Dermis microvascular lymphatic vessel endothelial cell (primary cell): Measurements from ENCODE around the gene DNM3. TPM values are rescaled to one million over a fixed set of nuclear protein-coding genes. Genes with fewer than 3 reads are reported as not detected.
"Not testable (repeated sequence)": the region's sequence is repeated elsewhere in the genome, so short reads cannot be mapped to it uniquely, and the experiment has no call there.

Source experiments
- DNase-seq, 2 donors: peaks; one replicate each; pipeline versions ENCODE4 v3.0.0 to v3.0.0-alpha.2; 2010; ENCODE audit warnings: low read depth in 2 of 2
- total RNA-seq: library from RNA; depleted of rRNA; stranded (reverse); fragments of >200 nt; gene quantifications from 2 replicates; pipeline ENCODE4 v1.2.1, GENCODE V29; 2014

DNM3 gene
- total RNA-seq, 1 donor from 2014 or later = 0.51 TPM

GRCh38 chr1:172411791-172412338, 570.6 kb downstream of the DNM3 start:
- DNase-seq = no peak

GRCh38 chr1:172414331-172414730, 573.0 kb downstream of the DNM3 start:
- no peak for DNase-seq

DNA sequence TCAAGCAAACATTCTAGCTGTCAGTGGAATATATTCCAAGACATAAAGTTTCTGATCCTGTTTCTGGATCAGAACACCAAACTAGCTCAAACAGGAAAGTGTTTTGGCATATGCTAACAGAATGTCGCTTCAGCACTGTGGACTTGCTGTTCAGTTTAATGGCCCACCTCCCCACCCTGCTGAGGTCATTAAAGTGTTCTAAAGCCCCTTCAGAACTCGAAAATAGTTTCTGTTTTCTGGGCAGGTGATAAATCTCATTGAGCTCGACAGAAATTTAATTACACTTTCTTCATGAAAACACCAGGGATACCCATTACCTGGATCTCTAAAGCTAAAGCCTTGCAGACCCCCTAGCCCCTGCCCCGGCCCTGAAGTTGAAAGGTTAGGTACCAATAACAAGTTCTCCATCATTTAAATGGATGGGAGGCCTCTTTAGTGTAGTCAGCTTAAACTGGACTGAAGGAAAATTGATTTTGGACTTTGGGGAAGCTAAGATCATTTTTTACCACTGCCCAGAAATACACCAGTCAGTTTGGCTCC, 575.3 kb downstream of the DNM3 start:
- no peak for DNase-seq

GRCh38 chr1:172417557-172417956, 576.3 kb downstream of the DNM3 start:
- no peak for DNase-seq

- no peak for DNase-seq
These were observed 579.1 kb downstream of the DNM3 start, which contains the start of gene C1orf105 for GRCh38 chr1:172420385-172420784. TSS of gene C1orf105 (plus strand) at chr1:172420685. CDS start at chr1:172420886, 201 bp downstream.

DNA sequence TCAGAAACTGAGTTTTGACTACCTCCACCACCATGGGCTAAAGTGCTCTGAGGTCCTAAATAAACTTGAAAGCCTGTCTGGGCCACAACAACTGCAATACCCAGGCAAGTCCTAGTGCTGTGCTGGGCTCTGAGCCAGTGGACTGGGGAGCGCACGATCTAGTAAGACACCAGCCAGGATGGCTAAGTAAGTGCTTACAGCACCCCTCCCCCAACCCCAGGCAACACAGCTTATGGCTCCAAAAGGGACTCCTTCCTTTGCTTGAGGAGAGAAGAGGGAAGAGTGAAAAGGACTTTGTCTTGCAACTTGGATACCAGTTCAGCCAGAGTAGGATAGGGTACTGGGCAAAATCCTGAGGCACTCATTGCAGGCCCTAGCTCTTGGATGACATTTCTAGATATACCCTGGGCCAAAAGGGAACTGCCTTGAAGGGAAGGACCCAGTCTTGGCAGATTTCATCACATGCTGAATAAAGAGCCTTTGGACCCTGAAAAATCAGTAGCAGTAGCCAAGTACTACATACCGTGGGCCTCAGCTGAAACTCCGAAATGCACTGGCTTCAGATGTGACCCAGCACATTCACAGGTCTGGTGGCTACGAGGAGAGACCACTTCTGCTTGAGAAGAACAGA, 580.8 kb downstream of the DNM3 start:
- DNase-seq = no peak

DNA sequence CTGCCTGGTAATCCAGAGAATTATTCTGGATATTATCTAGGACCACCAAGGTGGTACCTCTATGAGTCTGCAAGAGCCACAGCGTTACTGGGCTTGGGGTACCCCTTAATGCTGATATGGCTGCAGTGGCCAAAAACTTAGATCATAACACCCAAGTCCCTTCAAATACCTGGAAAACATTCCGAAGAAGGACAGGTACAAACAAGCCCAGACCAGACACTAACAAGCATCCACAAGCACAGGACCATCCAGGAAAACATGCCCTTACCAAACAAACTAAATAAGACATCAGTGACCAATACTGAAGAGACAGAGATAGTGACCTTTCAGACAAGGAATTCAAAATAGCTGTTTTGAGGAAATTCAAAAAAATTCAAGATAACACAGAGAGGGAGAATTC, 582.0 kb downstream of the DNM3 start:
- DNase-seq = no peak

- no peak for DNase-seq
These were observed 584.0 kb downstream of the DNM3 start for GRCh38 chr1:172425339-172425738.

- DNase-seq = no peak
These were observed 585.9 kb downstream of the DNM3 start for GRCh38 chr1:172427191-172427590.

GRCh38 chr1:172429331-172430127, 588.2 kb downstream of the DNM3 start:
- DNase-seq = peak; percentile 58 to 75

DNA sequence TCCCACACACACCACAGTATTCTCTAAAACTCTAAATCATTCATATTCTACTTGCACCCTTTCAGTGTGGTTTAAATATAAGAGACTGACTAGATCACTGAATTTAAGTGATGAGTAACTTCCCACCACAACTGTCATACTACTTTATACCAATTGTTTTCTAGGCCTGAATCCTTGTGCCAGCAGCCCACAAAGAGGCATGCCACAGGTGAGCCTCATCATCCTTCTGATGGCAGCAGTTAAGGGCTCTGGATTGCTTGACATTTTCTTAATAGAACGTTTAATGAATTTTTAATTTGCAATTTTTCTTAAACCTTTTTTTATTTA, 588.8 kb downstream of the DNM3 start:
- no peak for DNase-seq

DNA sequence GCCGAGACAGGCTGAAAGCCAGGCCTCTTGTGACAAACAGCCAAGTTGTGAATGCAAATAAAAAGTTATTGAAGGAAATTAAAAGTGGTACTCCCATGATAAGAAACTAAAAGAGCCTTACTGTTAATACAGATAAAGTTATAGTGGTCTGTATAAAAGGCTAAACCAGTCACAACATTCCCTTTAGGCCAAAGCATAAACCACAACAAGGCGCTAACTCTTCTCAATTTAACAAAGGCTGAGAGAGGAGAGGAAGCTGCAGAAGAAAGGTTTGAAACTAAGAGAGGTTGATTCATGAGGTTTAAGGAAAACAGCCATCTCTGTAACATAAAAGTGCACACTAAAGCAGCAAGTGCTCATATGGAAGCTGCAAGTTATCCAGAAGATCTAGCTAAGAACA, 589.9 kb downstream of the DNM3 start:
- no peak for DNase-seq

GRCh38 chr1:172431721-172432192, 590.5 kb downstream of the DNM3 start:
- DNase-seq = no peak

GRCh38 chr1:172437183-172437582, 595.9 kb downstream of the DNM3 start:
- DNase-seq = not testable (repeated sequence)

DNA sequence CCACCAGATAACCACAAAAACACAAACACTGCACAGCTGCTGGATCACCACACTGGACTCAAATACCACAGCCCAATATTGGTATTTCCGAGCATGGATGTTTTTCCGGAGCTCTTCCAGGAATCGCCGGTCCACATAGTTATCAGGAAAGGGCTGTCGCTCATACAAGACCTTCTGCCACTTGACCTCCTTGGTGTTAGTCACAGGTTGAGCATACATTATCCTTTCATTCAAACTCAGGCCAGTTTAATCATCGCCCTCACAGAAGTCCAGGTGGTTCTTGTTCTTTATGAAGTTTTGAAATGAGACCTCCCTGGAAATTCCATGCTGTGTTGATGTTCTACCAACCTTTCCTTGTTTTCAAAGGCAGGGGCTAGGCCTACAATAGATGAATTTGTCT, 601.1 kb downstream of the DNM3 start:
- peak; percentile 43 to 58 for DNase-seq

DNA sequence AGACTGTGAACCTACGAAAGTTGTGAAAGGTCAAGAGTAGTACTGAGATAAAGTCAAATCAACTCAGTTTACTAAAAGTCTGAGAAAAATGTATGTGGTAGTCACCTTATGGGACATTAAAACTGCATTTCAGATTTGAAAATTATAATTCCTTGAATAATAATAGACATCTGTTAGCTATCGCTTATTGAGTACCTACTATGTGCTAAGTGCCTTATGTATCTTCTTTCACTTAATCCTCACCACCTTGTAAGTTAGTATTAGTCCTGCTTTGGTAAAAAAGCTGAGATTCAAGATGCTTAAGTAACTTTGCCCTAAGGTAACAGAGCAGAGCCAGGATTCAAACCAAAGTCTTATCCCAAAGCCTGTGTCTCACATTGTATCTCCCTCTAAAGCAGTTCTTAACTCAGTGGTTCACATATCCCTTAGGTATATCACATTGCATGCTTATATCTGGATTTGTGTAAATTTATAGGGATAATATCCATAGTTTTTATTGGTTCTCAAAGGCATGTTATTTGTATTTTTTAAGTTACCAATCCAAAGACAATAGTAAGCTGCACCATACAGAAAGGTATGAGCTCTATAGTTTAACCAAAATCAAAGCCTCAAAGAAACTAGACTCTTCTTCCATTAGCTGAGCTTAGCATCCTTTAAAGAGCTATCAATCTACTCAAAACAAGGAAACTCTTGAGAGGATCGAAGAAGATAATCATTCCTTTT, 601.7 kb downstream of the DNM3 start:
- DNase-seq = no peak

DNA sequence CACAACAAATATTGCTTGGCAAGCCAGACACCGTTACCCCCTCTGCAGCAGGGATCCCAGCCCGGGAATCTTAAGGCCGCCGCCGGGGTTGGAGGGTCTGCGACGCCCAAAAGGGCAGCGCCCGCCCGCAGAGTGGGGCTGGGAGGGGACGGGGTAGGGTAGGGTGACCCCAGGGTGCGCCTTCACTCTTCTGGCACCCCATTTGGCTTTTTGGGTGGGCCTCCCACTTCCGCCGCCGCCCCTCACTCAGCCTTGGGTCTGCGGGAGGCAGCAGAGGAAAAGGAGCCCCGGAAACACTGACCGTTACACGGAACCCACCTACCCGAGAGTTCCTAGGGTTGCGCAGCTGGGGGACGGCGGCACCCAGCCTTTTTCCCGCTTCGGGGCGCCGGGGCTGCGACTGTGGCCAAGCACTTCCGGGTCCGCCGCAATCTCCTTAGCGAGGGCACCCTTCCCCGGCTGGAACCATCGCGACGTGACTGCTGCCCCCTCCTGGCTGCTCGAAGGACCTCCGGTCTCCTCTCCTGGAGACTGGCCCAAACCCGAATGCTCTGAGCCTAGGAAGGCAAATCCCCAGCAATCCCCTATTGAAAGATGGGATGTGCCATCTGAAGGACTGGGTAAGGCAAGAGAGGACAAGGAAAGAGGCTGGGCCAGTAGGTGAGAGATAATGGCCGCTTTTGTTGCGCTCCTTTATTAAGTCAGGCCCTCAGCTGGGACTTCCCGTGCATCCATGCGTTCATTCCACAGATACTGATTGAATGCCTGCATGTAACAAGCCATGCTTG, 602.6 kb downstream of the DNM3 start, which contains the start of gene PIGC:
PIGC (minus strand) TSS at position 404 of the 788 bp plus-strand sequence. CDS start 1,447 bp downstream, outside the sequence.
- DNase-seq = peak; percentile 55 to 85

DNA sequence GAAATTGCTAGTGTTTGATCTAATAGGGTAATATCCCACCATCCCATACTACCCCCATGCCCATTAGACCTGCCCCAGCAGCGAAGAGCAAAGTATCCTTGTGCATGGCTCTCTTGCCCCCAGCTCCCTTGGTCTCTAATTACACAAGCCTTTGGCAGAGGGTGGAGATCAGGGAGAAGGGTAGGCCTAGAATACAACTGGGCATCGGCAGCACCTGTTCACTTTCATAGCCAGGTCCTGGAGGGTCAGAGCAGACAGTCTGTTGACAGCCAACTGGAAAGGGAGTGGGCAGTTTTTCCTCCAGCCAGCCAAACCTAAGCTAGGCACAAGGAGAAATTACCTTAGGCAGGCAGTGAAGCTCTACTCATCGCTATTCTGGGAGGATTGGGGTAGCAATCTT, 605.2 kb downstream of the DNM3 start:
- DNase-seq = no peak

DNA sequence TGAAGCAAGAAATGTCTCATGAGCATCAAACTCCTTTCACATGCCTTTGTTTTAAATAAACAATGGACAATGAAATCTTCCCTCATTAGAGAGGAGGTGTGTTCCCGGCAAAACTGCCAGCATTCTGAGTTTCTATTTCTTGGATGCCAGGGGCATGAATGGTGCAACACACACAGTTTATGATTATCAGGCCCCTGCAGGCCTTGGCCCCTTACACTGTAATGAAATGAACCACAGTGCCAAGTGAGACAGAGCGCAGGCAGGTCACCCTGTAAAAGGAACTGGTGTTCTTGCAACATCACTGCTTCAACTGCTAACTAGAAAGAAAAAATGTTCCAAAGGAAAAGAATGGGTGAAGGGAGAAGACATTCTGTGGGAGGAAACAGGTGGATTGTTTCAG, 606.3 kb downstream of the DNM3 start:
- no peak for DNase-seq

GRCh38 chr1:172448995-172449584, 607.8 kb downstream of the DNM3 start:
- DNase-seq = peak in 1 of 2 donors; percentile 13
